Adrenal gland (tissue), 5 donors: ENCODE results near the gene C1orf52.
A peak's percentile ranks its signal among the peaks of the same experiment; 100 is the strongest.

Experiments used
- CTCF ChIP-seq, 6 experiments: fragments of 450-650 bp in 4 of 6; fragments of 200-600 bp in 2 of 6; sonication (generic) in 1 of 6; IDR thresholded peaks; 1 replicate in 5 of 6; 2 replicates in 1 of 6; pipeline versions ENCODE4 v1.5.1 to v1.8.0; 2016 to 2021; ENCODE audit warnings: antibody characterized with exemption in 6 of 6, mild to moderate bottlenecking in 2 of 6, moderate library complexity in 1 of 6
- POLR2A ChIP-seq, 2 donors: fragments of 450-650 bp; IDR thresholded peaks; one replicate each; pipeline ENCODE4 v1.6.1; 2017; ENCODE audit warnings: antibody characterized with exemption in 2 of 2, mild to moderate bottlenecking in 2 of 2, moderate library complexity in 1 of 2
- donor health status: DM: no; HTN: no; CAD: no.

DNA sequence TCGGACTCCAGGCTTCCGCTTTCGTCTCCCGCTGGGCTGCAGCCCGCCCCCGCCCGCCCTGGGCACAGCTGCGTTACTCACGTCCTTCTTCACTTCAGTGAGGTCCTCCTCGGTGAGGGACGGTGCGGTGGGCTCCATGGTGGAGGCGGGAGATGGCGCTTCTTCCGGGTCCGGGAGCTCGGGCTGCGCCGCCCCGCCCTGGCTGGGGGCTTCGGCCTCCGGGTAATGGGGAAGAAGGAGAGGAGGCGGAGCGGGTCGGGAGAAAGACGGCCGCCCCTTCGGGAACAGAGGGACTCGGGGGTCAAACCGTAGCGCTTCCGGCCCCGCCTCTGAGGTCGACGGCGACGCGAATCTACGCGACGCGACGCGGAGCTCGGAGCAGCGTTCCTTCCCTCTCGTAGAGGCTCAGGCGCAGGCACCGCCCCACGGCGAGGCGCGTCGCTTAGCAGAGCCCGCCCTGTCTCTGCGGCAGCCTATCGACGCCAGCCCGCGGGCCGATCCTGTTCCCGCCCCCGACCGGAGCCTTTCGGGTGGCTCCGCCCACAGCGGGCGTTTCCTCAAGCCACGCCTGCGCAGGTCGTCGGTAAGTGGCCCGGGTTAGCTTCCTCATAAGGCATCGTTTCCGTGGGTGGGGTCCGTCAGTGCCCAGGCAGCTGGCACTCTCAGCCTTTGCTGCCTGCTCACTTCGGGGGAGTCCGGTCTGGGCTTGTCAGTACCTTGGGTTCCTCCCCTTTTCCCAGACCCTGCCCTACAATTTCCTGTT is 16.9 kb upstream of the C1orf52 start, which contains the start of gene BCL10:
- TF ChIP-seq CTCF (IDR thresholded peaks at IDR 0.05) (no peak), POLR2A (IDR thresholded peaks at IDR 0.05) (peak; percentile 78 to 87)
